Measurements from ENCODE around the gene TTN.

- TF ChIP-seq CTCF (IDR thresholded peaks at IDR 0.05): no peak
- TF ChIP-seq POLR2A (IDR thresholded peaks at IDR 0.05): no peak
- TF ChIP-seq POLR2AphosphoS5 (IDR thresholded peaks at IDR 0.05): no peak
Measured at GRCh38 chr2:178722296-178722695, 84.9 kb downstream of the TTN start.

All from breast epithelium (tissue), 3 donors.